Measurements from ENCODE around the gene HSFX3. TPM values are rescaled to one million over a fixed set of nuclear protein-coding genes. Genes with fewer than 3 reads are reported as not detected.
"Not testable (repeated sequence)": the region's sequence is repeated elsewhere in the genome, so short reads cannot be mapped to it uniquely, and the experiment has no call there.

Gene HSFX3
- total RNA-seq (2013) = not detected
- polyA plus RNA-seq (not detected), polyA minus RNA-seq (not detected in 2 replicates), total RNA-seq (0 reads per million in 11 experiments)

GRCh38 chrX:149549701-149550100, at the start of gene HSFX3:
Gene HSFX3 (minus strand): TSS chrX:149549924. CDS start chrX:149549852, 72 bp downstream.
- H3K4me1 ChIP-seq (ENCODE audit: control insufficient read depth in 1 of 2, insufficient read depth in 2 of 2, low read length in 2 of 2); intact Hi-C loops (cut with micrococcal nuclease); H3K79me2 ChIP-seq (ENCODE audit: insufficient read depth, low read length); H3K4me3 ChIP-seq (replicated peaks in 1 of 3; ENCODE audit: low read depth in 2 of 3, low read length in 3 of 3); H3K9ac ChIP-seq (ENCODE audit: insufficient read depth, low read length, poor library complexity, severe bottlenecking); H3K27ac Mint-ChIP-seq; H2AFZ ChIP-seq (ENCODE audit: insufficient read depth, low read depth, low read length, poor library complexity, severe bottlenecking); H4K20me1 ChIP-seq (ENCODE audit: insufficient read depth, low read length); H3K9me3 Mint-ChIP-seq; H3K27me3 Mint-ChIP-seq (ENCODE audit: low read depth in 3 of 3); H3K27ac ChIP-seq (ENCODE audit: low read depth in 1 of 2, low read length in 2 of 2); H3K9me3 ChIP-seq (replicated peaks in 1 of 2; ENCODE audit: control insufficient read depth in 1 of 2, insufficient read depth in 1 of 2, low read length in 2 of 2); DNase-seq; H3K36me3 ChIP-seq (replicated peaks in 1 of 2; ENCODE audit: control insufficient read depth in 1 of 2, insufficient read depth in 2 of 2, low read length in 2 of 2); H3K4me2 ChIP-seq (replicated peaks; ENCODE audit: extremely low read depth, low read length, poor library complexity, severe bottlenecking); H3K4me3 Mint-ChIP-seq; H3K27me3 ChIP-seq (ENCODE audit: control insufficient read depth in 2 of 2, insufficient read depth in 2 of 2, low read length in 2 of 2); H3K4me1 Mint-ChIP-seq: not testable (repeated sequence)
- no CpG with 5 or more reads among the region's 6 CpGs for WGBS (ENCODE audit: insufficient coverage)
- H3K36me3 Mint-ChIP-seq = peaks cover 5 to 13% of the 10 kb centered on the region in 2 donors

GRCh38 chrX:149598603-149599002, 48.9 kb upstream of the HSFX3 start:
- H3K27ac ChIP-seq (ENCODE audit: low read depth in 1 of 2, low read length in 2 of 2); H3K27me3 ChIP-seq (ENCODE audit: control insufficient read depth in 2 of 2, insufficient read depth in 2 of 2, low read length in 2 of 2); H3K9me3 ChIP-seq (replicated peaks in 1 of 2; ENCODE audit: control insufficient read depth in 1 of 2, insufficient read depth in 1 of 2, low read length in 2 of 2); DNase-seq; H3K79me2 ChIP-seq (ENCODE audit: insufficient read depth, low read length); H3K36me3 Mint-ChIP-seq; H3K27me3 Mint-ChIP-seq (ENCODE audit: low read depth in 3 of 3); H3K4me1 ChIP-seq (ENCODE audit: control insufficient read depth in 1 of 2, insufficient read depth in 2 of 2, low read length in 2 of 2); H4K20me1 ChIP-seq (ENCODE audit: insufficient read depth, low read length); H3K4me3 Mint-ChIP-seq; H3K27ac Mint-ChIP-seq; H3K4me1 Mint-ChIP-seq; H3K36me3 ChIP-seq (replicated peaks in 1 of 2; ENCODE audit: control insufficient read depth in 1 of 2, insufficient read depth in 2 of 2, low read length in 2 of 2); intact Hi-C loops (cut with micrococcal nuclease); H3K4me3 ChIP-seq (replicated peaks in 1 of 3; ENCODE audit: low read depth in 2 of 3, low read length in 3 of 3); H3K9me3 Mint-ChIP-seq; H3K4me2 ChIP-seq (replicated peaks; ENCODE audit: extremely low read depth, low read length, poor library complexity, severe bottlenecking); H3K9ac ChIP-seq (ENCODE audit: insufficient read depth, low read length, poor library complexity, severe bottlenecking); H2AFZ ChIP-seq (ENCODE audit: insufficient read depth, low read depth, low read length, poor library complexity, severe bottlenecking): not testable (repeated sequence)
- no CpG with 5 or more reads among the region's 11 CpGs for WGBS (ENCODE audit: insufficient coverage)

GRCh38 chrX:149595943-149596342, 46.2 kb upstream of the HSFX3 start:
- H3K36me3 ChIP-seq (replicated peaks in 1 of 2; ENCODE audit: control insufficient read depth in 1 of 2, insufficient read depth in 2 of 2, low read length in 2 of 2); H3K27me3 ChIP-seq (ENCODE audit: control insufficient read depth in 2 of 2, insufficient read depth in 2 of 2, low read length in 2 of 2); H3K27me3 Mint-ChIP-seq (ENCODE audit: low read depth in 3 of 3); DNase-seq; H3K79me2 ChIP-seq (ENCODE audit: insufficient read depth, low read length); H2AFZ ChIP-seq (ENCODE audit: insufficient read depth, low read depth, low read length, poor library complexity, severe bottlenecking); H3K36me3 Mint-ChIP-seq; H3K4me1 Mint-ChIP-seq; H3K27ac Mint-ChIP-seq; H3K9ac ChIP-seq (ENCODE audit: insufficient read depth, low read length, poor library complexity, severe bottlenecking); H3K4me3 ChIP-seq (replicated peaks in 1 of 3; ENCODE audit: low read depth in 2 of 3, low read length in 3 of 3); H4K20me1 ChIP-seq (ENCODE audit: insufficient read depth, low read length); H3K4me2 ChIP-seq (replicated peaks; ENCODE audit: extremely low read depth, low read length, poor library complexity, severe bottlenecking); H3K27ac ChIP-seq (ENCODE audit: low read depth in 1 of 2, low read length in 2 of 2); H3K4me3 Mint-ChIP-seq; H3K9me3 ChIP-seq (replicated peaks in 1 of 2; ENCODE audit: control insufficient read depth in 1 of 2, insufficient read depth in 1 of 2, low read length in 2 of 2); intact Hi-C loops (cut with micrococcal nuclease); H3K9me3 Mint-ChIP-seq; H3K4me1 ChIP-seq (ENCODE audit: control insufficient read depth in 1 of 2, insufficient read depth in 2 of 2, low read length in 2 of 2): not testable (repeated sequence)
- WGBS (ENCODE audit: insufficient coverage) = no CpG with 5 or more reads among the region's 7 CpGs

GRCh38 chrX:149595214-149595613, 45.5 kb upstream of the HSFX3 start, which contains the start of gene HSFX2:
Gene HSFX2 (minus strand): TSS chrX:149595314. CDS start chrX:149594700, 614 bp downstream.
- H3K4me1 ChIP-seq (ENCODE audit: control insufficient read depth in 1 of 2, insufficient read depth in 2 of 2, low read length in 2 of 2); H3K9ac ChIP-seq (ENCODE audit: insufficient read depth, low read length, poor library complexity, severe bottlenecking); H4K20me1 ChIP-seq (ENCODE audit: insufficient read depth, low read length); H3K4me3 Mint-ChIP-seq; H3K79me2 ChIP-seq (ENCODE audit: insufficient read depth, low read length); H3K9me3 ChIP-seq (replicated peaks in 1 of 2; ENCODE audit: control insufficient read depth in 1 of 2, insufficient read depth in 1 of 2, low read length in 2 of 2); H3K4me3 ChIP-seq (replicated peaks in 1 of 3; ENCODE audit: low read depth in 2 of 3, low read length in 3 of 3); H3K27me3 Mint-ChIP-seq (ENCODE audit: low read depth in 3 of 3); H3K27me3 ChIP-seq (ENCODE audit: control insufficient read depth in 2 of 2, insufficient read depth in 2 of 2, low read length in 2 of 2); H3K36me3 ChIP-seq (replicated peaks in 1 of 2; ENCODE audit: control insufficient read depth in 1 of 2, insufficient read depth in 2 of 2, low read length in 2 of 2); H3K4me1 Mint-ChIP-seq; H3K9me3 Mint-ChIP-seq; H2AFZ ChIP-seq (ENCODE audit: insufficient read depth, low read depth, low read length, poor library complexity, severe bottlenecking); H3K27ac ChIP-seq (ENCODE audit: low read depth in 1 of 2, low read length in 2 of 2); H3K27ac Mint-ChIP-seq; DNase-seq; H3K4me2 ChIP-seq (replicated peaks; ENCODE audit: extremely low read depth, low read length, poor library complexity, severe bottlenecking); H3K36me3 Mint-ChIP-seq; intact Hi-C loops (cut with micrococcal nuclease): not testable (repeated sequence)
- no CpG with 5 or more reads among the region's 17 CpGs for WGBS (ENCODE audit: insufficient coverage)

All from CD14-positive monocyte (primary cell).